Spleen (tissue), 7 donors: ENCODE results near the gene IRF2.

Experiments
- CTCF ChIP-seq, 11 experiments: fragments of 200-600 bp in 7 of 11; fragments of 450-650 bp in 4 of 11; sonication (generic) in 4 of 11; IDR thresholded peaks in 8 of 11; conservative IDR thresholded peaks in 3 of 11; 1 replicate in 7 of 11; 2 replicates in 4 of 11; pipeline versions ENCODE4 v1.4.0 to v1.8.0; 2016 to 2021; ENCODE audit warnings: antibody characterized with exemption in 11 of 11, inconsistent platforms in 4 of 11, mild to moderate bottlenecking in 1 of 11
- POLR2A ChIP-seq, 3 donors: fragments of 450-650 bp; IDR thresholded peaks; one replicate each; pipeline ENCODE4 v1.5.1; 2017; ENCODE audit warnings: antibody characterized with exemption in 3 of 3, mild to moderate bottlenecking in 1 of 3
- POLR2AphosphoS5 ChIP-seq, 3 donors: sonication (generic); formaldehyde crosslinking; IDR thresholded peaks; one replicate each; pipeline ENCODE4 v1.5.1; 2017; ENCODE audit warnings: antibody characterized with exemption in 3 of 3
- donor health status: DM: no; HTN: no; CAD: no; lungs with moderate emphysema.
- donor health status: DM: no; HTN: no; CAD: no.
- donor health status: DM: no; HTN: no; CAD: no.

GRCh38 chr4:184489771-184490170 lies 15.4 kb upstream of the IRF2 start:
- no peak for TF ChIP-seq CTCF (IDR thresholded peaks at IDR 0.05 in 8 of 11, conservative IDR thresholded peaks at IDR 0.05 in 3 of 11)
- no peak for TF ChIP-seq POLR2A (IDR thresholded peaks at IDR 0.05)
- no peak for TF ChIP-seq POLR2AphosphoS5 (IDR thresholded peaks at IDR 0.05)
